Neural progenitor cell (in vitro differentiated cells): ENCODE data around the gene RAB11FIP5.

ENCODE experiments used
- EZH2 ChIP-seq: fragments of 200-600 bp; sonication (generic); IDR thresholded peaks from 2 replicates; pipeline ENCODE4 v1.6.1; 2017; ENCODE audit warnings: antibody characterized with exemption, mild to moderate bottlenecking, moderate library complexity
- EZH2phosphoT487 ChIP-seq: fragments of 200-600 bp; sonication (generic); IDR thresholded peaks from 2 replicates; pipeline ENCODE4 v1.6.1; 2017; ENCODE audit warnings: antibody characterized with exemption
- TF ChIP-seq, protein P1 (sequence below): fragments of 200-600 bp; sonication (generic); IDR thresholded peaks from 2 replicates; pipeline ENCODE4 v1.5.1; 2017; ENCODE audit warnings: antibody characterized with exemption, mild to moderate bottlenecking

DNA sequence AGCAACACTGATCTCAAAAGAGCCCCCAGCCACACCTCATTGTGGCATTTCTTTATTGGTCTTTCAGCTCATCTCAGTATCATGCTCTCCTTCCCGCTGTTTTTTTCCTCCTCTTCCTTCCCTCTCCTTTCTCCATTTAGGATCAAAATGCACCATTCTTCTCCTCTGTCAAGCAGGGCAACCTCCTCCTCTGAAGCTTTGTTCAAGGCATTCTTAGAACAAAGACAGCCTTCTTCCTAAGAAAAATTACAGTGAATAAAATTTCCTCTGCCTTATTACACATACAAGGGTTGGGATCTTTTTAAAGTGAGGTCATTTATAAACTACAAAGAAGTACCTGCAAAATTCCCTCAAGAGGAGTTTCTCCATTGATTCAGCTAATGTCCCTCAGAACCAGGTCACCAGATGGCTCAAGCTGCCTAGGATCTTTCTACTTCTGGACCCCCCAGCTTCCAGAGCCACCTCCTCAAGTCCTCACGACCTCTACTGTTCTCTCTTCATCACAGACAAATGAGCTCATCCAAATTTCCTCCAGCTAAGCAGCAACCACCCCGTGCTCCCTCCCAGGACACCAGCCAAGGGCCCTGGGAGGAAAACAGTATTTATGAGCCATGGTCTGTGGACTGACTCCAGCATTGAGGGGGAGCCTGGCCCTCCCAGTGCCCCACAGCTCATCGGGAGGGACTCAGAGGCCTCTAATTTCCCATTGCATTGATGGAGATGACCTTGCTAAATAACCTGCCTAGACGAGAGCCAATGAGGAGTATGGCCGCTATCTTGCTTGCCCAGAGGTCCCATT, 59.2 kb downstream of the RAB11FIP5 start:
- TF ChIP-seq, protein P1, sequence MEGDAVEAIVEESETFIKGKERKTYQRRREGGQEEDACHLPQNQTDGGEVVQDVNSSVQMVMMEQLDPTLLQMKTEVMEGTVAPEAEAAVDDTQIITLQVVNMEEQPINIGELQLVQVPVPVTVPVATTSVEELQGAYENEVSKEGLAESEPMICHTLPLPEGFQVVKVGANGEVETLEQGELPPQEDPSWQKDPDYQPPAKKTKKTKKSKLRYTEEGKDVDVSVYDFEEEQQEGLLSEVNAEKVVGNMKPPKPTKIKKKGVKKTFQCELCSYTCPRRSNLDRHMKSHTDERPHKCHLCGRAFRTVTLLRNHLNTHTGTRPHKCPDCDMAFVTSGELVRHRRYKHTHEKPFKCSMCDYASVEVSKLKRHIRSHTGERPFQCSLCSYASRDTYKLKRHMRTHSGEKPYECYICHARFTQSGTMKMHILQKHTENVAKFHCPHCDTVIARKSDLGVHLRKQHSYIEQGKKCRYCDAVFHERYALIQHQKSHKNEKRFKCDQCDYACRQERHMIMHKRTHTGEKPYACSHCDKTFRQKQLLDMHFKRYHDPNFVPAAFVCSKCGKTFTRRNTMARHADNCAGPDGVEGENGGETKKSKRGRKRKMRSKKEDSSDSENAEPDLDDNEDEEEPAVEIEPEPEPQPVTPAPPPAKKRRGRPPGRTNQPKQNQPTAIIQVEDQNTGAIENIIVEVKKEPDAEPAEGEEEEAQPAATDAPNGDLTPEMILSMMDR = no peak
- TF ChIP-seq EZH2 = no peak
- no peak for TF ChIP-seq EZH2phosphoT487
